ENCODE measurements around the gene RBPMS2.
"Not testable (repeated sequence)": the region's sequence is repeated elsewhere in the genome, so short reads cannot be mapped to it uniquely, and the experiment has no call there.

The RBPMS2 gene
- total RNA-seq, result 0 reads per million in 2 donors

GRCh38 chr15:64775551-64776401 is at the start of gene RBPMS2:
TSS of gene RBPMS2 (minus strand) at chr15:64775589. CDS start at chr15:64775319, 270 bp downstream.
- DNase-seq, result no peak

DNA sequence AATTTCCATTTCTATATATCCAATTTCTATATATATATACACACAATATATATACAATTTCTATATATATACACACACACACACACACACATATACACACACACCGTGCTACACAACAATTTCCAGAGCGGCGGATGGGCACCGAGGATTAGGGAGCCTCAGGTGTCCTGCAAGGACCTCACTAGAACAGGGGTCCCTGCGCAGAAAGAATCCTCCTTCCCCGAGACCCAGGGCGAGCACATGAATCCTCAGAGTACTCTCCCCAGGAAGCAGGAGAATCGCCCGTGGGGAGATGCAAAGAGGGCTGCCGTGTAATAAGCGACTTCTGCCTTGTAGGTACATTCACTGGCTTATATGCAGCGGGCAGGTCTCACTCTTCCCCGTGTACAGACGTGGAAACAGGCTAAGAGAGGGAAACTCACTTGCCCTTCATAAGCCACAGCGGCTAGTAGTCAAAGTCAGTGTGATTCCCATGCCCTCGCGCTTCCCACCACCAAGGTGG is 49.6 kb upstream of the RBPMS2 start:
- DNase-seq, result no peak

GRCh38 chr15:64816452-64816851 is 41.1 kb upstream of the RBPMS2 start:
- no peak for DNase-seq

- DNase-seq, result not testable (repeated sequence)
These were observed 39.6 kb upstream of the RBPMS2 start for GRCh38 chr15:64814965-64815364.

- not testable (repeated sequence) for DNase-seq
These were observed 38.9 kb upstream of the RBPMS2 start for GRCh38 chr15:64814283-64814682.

DNA sequence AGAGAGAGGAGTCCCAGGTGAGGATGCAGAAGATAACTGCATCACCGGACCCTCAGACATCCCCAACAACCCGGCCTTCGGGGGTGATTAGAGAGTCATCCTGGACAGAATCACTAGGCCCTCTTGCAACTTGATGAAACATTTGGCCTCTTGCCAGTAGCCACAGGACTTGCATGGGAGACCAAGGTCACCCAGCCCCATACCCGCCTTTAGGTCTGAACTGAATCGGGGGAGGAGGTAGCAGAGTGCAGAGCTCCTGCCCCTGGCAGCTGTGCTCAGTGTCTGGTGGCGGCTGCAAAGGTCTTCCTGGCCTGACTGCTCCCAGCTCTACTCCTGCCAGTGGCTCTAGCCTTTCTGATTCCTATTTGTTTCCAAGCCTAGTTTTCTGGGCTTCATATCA is 37.7 kb upstream of the RBPMS2 start:
- no peak for DNase-seq

- DNase-seq, result no peak
These were observed 35.3 kb upstream of the RBPMS2 start for GRCh38 chr15:64810497-64811326.

- DNase-seq, result peak; percentile 73
These were observed 34.5 kb upstream of the RBPMS2 start for GRCh38 chr15:64809649-64810496.

DNA sequence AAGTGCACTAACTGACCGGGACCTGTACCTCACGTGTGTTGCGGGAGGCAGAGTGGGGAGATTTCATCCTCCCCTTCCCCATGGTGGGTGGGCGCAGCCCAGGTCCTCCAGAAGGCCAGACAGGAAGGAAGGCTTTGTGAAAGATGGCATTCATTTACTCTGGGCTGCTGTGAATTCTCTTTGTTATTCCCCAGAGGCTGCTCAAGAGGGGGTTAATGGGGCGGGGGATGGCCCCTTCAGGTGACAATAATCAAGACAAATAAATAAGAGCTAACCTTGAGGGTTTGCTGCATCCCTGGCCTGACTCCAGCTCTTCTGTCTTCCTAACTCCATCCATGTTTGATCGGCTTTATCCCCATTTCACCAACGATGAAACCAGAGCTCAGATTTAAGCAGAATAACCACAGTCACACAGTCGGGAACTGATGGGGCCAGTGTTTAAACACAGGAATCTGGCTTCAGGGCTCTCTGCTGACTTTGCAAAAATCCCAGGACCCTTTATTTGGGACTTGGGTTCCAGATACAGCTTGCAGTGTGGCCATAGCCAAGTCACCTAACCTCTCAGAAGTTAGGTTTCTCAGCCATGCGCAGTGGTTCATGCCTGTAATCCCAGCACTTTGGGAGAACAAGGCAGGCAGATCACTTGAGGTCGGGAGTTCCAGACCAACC is 33.5 kb upstream of the RBPMS2 start:
- DNase-seq, result no peak

DNA sequence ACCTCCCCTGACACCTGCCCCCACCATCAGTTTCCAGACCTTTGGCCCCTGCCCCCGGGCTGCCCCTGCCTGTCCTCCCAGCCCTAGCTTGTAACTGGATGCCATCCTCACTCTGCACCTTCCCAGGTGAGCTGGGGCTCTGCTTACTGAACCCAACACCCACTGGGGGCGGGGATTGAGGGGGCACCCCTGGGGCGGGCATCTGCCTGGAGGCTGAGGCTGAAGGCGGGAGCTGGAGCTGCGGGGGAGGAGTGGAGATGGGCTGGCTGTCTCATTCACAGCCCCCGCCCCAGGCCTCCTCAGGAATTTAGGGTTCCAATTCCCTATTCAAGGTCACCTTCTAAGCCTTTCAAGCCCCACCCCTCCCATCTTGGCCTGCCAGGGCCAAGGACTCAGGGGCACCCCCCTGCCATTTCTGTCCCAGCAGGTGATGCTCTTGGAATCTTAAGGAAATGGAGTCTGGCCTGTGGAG is 32.4 kb upstream of the RBPMS2 start:
- DNase-seq, result no peak

DNA sequence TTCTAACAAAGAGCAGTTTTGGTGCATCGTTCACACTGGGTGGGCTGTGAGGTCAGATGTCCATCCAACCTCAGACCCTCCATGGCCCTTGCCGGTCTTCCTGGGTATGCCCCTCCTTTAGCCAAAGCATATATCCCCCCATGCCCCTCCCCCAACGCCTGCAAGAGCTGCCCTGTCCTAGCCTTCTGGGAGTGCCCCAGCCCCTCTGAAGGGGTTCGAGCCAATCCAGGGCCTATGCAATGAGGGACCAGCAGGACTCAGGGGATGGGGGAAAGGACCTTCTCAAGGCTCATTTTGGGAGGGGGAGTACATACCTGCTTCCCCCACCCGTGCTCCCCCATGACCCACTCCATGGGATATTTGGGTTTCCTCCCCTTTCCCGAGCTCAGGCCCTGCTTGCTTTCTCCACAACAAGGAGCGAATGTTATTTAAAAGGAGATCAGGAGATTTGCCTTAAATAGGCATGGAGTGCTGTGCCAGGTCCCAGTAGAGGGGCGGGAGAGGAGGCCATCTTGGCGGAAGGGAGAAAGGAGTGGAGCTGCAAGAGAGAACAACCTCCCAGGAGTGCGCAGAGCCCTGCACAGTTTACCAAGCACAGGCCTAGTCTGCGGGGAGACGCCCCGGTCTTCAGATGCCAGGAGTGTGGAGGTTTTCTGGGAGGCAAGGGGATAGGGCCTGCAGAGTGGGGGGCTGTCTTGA is 31.8 kb upstream of the RBPMS2 start:
- no peak for DNase-seq

DNA sequence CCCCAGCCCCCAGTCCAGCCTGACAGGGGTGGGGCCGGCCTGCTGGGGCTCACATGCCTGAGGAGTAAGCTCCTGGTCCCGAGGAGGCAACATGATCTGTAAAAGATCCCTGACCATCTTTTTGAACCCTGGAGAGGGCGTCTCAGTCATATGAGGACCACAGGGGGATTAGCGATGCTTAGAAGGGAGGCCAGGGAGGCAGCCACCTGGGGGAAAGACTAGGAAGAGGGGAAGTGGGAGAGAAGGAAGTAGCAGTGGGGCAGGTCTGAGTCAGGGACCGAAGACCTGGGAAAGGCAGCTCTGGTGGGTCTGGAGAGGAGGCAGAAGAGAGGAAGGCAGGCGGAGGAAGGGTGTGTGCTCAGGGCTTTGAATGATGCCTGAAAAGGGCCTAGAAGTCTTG is 31.1 kb upstream of the RBPMS2 start:
- no peak for DNase-seq

- DNase-seq, result no peak
These were observed 29.2 kb upstream of the RBPMS2 start for GRCh38 chr15:64804619-64805018.

DNA sequence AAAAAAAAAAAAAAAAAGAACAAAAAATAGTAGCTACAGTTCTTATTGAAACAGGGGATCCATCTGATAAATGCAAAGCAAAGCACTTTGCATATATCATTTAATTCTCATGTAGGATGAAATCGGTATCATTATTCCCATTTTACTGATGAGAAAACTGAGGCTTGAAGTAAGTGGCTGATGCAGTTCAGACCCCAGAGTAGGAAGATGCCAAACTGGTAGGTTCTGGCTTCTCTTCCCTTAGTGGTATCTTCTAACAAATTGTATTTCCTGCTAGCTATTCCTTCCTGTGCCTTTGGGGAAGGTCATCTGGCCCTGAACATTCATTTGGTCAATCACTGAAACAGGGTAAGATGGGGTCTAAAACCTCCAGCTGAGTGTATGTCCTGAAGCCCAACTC is 28.1 kb upstream of the RBPMS2 start:
- DNase-seq, result no peak

DNA sequence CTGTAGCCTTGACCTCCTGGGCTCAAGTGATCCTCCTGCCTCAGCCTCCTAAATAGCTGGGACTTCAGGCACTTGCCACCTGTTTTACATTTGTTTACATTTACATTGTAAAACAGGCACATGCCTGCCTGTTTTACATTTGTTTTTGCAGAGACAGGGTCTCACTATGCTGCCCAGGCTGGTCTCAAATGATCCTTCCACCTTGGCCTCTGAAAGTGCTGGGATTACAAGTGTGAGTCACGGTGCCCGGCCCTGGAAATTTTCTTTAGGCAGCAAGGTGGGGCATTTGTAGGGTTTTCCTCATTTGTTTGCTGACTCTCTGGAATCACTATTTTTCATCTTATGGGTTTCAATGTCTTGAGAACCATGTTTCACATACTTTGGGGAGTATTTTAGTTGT is 25.1 kb upstream of the RBPMS2 start:
- DNase-seq, result no peak

GRCh38 chr15:64798905-64799304 is 23.5 kb upstream of the RBPMS2 start:
- DNase-seq, result not testable (repeated sequence)

DNA sequence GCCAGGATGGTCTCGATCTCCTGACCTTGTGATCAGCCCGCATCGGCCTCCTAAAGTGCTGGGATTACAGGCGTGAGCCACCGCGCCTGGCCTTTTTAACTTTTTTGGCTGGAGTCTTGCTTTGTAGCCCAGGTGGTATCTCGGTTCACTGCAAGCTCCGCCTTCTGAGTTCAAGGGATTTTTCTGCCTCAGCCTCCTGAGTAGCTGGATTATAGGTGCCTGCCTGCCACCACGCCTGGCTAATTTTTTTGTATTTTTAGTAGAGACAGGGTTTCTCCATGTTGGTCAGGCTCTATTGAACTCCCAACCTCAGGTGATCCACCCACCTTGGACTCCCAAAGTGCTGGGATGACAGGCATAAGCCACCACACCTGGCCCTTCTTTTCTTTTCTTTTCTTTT is 20.5 kb upstream of the RBPMS2 start:
- not testable (repeated sequence) for DNase-seq

DNA sequence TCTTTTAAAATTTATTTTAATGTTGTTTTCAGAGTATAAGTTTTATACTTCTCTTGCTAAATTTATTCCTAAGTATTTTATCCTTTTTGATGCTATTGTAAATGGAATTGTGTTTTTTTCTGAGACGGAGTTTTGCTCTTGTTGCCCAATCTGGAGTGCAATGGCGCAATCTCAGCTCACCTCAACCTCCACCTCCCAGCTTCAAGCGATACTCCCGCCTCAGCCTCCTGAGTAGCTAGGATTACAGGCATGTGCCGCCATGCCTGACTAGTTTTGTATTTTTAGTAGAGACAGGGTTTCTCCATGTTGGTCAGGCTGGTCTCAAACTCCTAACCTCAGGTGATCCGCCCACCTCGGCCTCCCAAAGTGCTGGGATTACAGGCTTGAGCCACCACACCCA is 19.9 kb upstream of the RBPMS2 start:
- not testable (repeated sequence) for DNase-seq

- DNase-seq, result no peak
These were observed 16.9 kb upstream of the RBPMS2 start for GRCh38 chr15:64792282-64792681.

- no peak for DNase-seq
These were observed 16.0 kb upstream of the RBPMS2 start for GRCh38 chr15:64791401-64791800.

DNA sequence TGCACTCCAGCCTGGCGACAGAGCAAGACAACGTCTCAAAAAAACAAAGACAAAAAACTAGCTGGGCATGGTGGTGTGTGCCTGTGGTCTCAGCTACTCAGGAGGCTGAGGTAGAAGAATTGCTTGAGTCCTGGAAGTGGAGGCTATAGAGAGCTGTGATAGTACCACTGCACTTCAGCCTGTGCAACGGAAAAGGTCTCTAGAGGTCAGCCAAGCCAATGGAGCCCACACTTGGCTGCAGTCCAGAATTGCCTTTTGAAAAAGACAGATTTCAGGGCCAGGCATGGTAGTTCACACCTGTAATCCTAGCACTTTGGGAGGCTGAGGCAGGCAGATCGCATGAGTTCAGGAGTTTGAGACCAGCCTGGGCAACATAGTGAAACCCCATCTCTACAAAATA is 8.4 kb upstream of the RBPMS2 start:
- no peak for DNase-seq

Data from T-helper 9 cell (primary cell).